Skeletal muscle cell (primary cell): ENCODE measurements around the gene ETS1.

Experiments
- DNase-seq: peaks from one replicate; pipeline ENCODE4 v3.0.0-alpha.2; 2010; ENCODE audit warnings: low read depth
- H3K4me3 ChIP-seq: 2 replicates; pipeline ENCODE4 v1.5.1; 2011; ENCODE audit warnings: low read depth, mild to moderate bottlenecking, control low read depth, low read length, moderate library complexity

Gene ETS1

GRCh38 chr11:128527046-128527445 lies 60.3 kb downstream of the ETS1 start:
- no peak overlapping the region for H3K4me3 ChIP-seq
- DNase-seq, result no peak

- no peak for DNase-seq
- no peak overlapping the region for H3K4me3 ChIP-seq
These were observed 61.7 kb downstream of the ETS1 start for GRCh38 chr11:128525411-128526243.

DNA sequence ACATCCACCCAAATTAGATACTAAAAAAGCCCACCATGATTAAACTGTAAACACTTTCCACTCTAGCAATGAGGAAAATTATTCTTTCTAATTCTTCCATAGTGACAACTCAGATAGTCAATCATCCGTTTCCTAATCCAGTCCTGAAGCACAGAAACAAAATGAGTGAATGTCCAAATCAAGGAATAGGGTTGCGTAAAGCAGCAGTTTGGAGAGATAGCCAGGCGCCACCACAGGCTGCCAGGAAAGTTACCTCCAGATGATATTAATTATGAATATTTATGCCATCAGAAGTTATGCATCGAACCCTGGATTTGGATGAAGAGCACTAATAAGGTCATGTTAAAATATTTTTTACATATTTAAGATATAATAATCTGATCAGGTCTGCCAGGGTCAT lies 63.2 kb downstream of the ETS1 start:
- no peak overlapping the region for H3K4me3 ChIP-seq
- DNase-seq, result no peak

DNA sequence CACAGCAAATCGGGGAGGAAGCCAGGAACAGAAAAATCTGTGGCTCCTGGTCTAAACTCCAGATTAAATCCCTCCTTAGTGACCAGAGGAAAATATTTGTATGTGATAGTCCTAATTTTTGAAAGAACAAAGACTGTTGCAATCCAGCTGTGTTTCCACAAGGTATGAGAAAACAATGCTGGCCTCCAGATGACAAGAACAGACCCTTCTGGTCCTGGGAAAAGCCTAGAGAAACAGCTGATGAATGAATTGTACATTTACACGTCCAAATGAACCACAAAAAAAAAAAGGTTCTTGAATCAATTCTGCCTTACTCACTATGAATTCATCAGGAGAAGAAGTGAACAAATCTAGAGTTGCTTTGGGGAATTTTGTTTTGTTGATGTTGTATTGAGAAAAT lies 63.7 kb downstream of the ETS1 start:
- peak; percentile 73 for DNase-seq
- H3K4me3 ChIP-seq, result no peak overlapping the region

DNA sequence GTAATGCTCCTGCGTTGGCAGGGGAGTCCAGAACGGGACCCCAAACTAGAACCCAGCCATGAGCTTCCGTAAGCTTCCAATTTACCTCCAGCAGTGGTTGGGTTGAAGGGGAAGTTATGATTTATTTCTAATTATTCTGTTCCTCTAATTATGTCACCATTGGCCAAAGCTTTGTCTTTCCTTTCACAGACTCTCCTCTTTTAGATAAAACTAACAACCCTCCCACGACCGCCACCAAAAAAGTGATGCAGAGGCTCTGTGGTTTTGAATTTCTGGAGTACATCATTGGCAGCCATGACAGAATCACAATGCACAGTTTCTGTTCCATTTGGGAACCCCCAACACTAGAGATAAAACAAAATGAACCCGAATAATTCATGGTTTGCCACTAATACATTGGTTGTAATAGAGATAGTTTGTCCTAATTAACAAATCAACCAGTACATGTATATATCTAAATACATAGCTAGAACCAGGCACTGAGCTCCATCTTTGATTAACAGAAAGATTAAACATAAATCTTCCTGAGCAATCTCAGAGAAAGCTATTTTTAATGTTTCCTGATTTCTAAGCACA lies 64.3 kb downstream of the ETS1 start:
- H3K4me3 ChIP-seq, result peak overlapping the region; percentile 47

GRCh38 chr11:128522055-128522942 lies 65.1 kb downstream of the ETS1 start:
- DNase-seq, result peak; percentile 99
- peak overlapping the region; percentile 96 for H3K4me3 ChIP-seq

More for the DNA sequence above, 64.3 kb downstream of the ETS1 start:
- no peak for DNase-seq

GRCh38 chr11:128521682-128522054 lies 65.7 kb downstream of the ETS1 start:
- no peak for DNase-seq
- H3K4me3 ChIP-seq, result peak overlapping the region; percentile 96

DNA sequence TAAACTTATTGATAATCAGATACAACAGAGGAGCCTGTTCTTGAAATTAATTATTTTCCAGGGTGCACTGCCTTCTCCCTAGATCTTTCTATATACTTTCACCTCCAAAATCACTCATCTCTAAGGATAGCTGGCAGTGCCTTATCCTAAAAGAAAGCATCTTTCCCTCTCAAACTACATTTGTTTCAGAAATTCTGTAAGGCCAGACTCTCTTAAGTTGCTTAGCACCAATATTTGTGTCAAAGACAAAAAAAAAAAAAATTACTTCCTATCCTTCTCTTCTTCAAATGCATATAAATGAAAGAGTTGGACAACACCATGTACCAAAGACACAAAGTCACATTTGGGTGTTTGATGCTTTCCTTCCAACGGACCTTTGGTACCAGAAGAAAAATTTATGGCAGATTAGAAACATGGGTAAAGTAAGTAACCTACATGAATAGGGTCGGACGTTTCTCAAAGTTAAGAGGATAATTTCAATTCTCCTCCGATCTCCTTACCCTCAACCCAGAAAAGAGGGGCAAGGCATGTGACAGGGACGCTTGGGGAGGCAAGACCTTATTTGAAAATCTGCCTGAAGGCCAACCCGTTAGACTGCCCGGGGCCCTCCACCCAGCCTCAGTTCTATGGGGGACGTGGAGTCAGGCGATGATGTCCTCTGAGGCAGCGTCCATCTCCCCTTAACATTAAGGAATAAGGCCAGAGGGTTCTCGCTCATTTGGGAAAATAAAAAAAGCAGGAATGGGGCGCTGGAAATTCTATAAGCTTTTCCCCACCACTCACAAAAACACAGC lies 66.3 kb downstream of the ETS1 start:
- DNase-seq, result no peak
- peak overlapping the region; percentile 96 for H3K4me3 ChIP-seq

DNA sequence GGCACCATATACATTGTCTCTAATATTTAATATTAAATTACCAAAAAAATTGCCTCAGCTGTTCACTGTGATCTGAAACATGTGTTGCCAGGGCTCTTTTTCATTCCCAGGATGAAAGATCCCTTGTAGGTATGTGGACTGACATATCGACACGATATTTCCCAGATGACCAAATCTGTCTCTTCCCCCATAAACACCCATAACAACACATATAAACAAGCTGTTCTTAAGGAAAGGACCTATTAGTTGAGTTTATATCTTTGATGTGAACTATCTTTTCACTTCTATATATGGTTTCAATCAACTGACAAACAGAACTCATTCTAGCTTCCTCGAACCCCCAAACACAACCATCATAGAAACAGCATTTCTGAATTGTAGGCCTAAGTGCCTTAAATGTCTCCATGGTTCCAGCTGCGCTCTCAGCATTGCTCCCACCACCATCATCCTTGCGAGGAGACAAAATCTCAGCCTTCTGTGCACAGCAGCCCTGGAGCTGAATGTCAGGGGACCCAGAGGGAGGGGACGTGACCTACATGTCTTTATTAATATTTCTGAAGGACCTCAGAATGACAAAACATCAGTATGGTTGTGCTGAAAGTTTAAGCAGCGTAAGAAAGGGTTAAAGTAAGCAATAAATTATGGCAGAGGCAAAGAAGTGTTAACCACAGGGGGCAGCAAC lies 67.0 kb downstream of the ETS1 start:
- DNase-seq, result no peak
- H3K4me3 ChIP-seq, result peak overlapping the region; percentile 96

DNA sequence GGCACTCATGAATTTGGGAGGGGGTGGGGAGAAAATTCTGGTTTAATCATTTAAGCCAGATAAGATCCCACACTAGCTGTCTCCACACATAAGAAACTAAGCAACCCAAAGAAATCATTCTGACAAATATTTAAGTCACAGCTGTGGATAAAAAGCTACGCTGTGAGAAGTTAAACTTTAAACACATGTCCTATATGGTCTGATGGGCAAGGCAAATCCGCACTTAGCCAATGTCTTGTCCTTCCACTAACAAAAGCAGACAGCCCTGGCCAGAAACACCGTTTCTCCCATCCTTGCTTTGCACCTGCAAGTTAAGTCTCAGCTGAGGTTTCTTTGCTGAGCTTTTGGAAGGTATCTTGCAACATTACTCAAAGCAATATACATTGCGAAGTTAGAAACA lies 68.0 kb downstream of the ETS1 start:
- no peak for DNase-seq
- H3K4me3 ChIP-seq, result peak overlapping the region; percentile 96

GRCh38 chr11:128518493-128519207 lies 68.7 kb downstream of the ETS1 start:
- DNase-seq, result no peak
- H3K4me3 ChIP-seq, result peak overlapping the region; percentile 96

- no peak for DNase-seq
These were observed 69.7 kb downstream of the ETS1 start for GRCh38 chr11:128517451-128518230.

DNA sequence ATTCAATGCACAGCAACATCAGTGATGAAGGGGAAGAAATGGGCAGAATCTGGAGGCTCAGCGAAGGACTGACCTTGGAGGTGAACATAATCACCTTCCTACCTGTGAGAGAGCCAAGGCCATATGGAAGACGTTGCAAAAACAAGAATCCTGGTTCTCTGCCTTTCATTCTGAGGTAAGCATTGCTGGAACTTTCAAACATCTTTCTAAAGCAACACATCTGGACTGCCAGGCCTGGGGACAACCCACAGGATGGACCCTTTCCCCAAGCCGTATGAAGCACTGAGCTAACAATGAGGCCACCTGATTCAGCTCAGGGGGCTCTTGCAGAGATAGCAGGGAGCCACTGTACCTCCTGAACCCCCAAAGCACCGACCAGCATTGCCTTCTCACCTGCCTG lies 70.5 kb downstream of the ETS1 start:
- peak overlapping the region; percentile 96 for H3K4me3 ChIP-seq
- no peak for DNase-seq

More at GRCh38 chr11:128517451-128518230, 69.7 kb downstream of the ETS1 start:
- peak overlapping the region; percentile 96 for H3K4me3 ChIP-seq

GRCh38 chr11:128515826-128516778 lies 71.3 kb downstream of the ETS1 start:
- H3K4me3 ChIP-seq, result peak overlapping the region; percentile 96
- DNase-seq, result no peak

DNA sequence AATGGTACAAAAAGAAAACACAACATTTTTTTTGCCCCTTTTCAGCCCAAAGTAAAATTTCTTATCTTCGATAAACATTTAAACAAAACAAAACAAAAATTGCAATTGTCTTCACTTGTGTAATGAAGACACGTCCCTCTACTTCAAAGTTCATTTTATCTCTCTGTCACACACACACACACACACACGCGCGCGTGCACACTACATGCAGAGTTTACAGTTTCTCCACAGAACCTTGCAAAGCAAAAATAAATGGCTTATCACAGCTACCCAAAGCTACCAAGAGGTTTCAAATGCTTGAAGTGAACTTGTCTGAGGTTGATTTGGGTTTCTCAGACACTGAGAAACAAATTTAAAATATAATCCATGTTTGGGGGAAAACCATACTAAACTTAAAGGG lies 72.3 kb downstream of the ETS1 start:
- DNase-seq, result no peak
- H3K4me3 ChIP-seq, result no peak overlapping the region

- no peak for DNase-seq
- no peak overlapping the region for H3K4me3 ChIP-seq
These were observed 73.3 kb downstream of the ETS1 start for GRCh38 chr11:128513915-128514681.
